ENCODE results near the gene DEFB114.

Gene DEFB114

GRCh38 chr6:49937017-49937416 is 26.9 kb downstream of the DEFB114 start:
- DNase-seq (ENCODE audit: low read depth, low spot score) = no peak

- no peak for DNase-seq (ENCODE audit: low read depth, low spot score)
Measured at GRCh38 chr6:49935387-49935786, 28.6 kb downstream of the DEFB114 start.

DNA sequence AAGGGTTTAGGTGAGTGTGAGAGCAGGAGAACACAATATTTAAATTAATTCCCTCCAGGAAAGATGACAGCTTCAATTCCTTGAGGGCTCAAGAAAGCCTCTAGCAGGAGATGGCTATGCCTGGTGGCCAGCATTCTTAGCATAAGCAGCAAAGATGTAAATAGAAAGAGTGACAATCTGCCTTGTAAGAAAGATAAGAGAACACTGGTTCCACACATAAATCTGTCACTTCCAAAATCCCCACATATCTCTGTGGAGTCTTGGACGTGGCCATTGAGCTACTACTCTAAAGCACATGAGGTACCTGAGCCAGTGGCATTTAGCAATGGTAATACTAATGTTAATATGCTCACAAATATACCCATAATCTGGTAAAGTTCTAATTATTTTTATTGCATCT is 29.2 kb downstream of the DEFB114 start:
- no peak for DNase-seq (ENCODE audit: low read depth, low spot score)

DNA sequence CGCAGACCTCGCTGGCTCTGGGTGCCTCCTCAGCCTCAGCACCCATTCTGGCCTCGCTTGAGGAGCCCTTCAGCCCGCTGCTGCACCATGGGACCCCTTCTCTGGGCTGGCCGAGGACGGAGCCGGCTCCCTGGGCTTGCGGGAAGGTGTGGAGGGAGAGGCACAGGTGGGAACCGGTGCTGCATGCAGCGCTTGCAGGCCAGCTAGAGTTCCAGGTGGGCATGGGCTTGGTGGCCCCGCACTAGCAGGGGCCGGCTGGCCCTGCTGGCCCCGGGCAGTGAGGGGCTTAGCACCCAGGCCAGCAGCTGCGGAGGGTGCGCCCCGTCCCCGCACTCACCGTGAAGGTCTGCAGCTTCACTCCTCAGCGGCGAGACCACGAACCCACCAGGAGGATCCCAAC is 30.4 kb downstream of the DEFB114 start:
- no peak for DNase-seq (ENCODE audit: low read depth, low spot score)

DNA sequence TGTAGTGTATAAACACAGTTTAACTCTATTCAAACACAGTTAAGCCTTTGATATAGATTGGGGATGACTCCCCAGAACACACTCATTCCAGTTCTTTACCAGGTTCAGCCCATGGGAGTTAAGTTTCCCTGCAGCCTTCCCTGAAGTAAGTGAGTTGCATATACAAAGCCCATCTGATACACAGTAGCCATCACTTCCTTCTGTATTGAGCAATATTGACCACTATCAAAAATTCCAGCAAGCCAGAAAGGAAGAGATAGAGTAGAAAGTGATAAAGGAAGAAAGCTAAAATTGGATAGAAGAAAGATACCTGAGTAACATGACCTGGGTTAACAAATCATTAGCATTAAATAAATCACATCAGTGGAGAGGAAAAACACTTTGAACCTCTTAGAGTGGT is 34.6 kb downstream of the DEFB114 start:
- DNase-seq (ENCODE audit: low read depth, low spot score) = no peak

- peak; percentile 55 for DNase-seq (ENCODE audit: low read depth, low spot score)
Measured at GRCh38 chr6:49923826-49924225, 40.1 kb downstream of the DEFB114 start.

- no peak for DNase-seq (ENCODE audit: low read depth, low spot score)
Measured at GRCh38 chr6:49919935-49920644, 43.9 kb downstream of the DEFB114 start.

DNA sequence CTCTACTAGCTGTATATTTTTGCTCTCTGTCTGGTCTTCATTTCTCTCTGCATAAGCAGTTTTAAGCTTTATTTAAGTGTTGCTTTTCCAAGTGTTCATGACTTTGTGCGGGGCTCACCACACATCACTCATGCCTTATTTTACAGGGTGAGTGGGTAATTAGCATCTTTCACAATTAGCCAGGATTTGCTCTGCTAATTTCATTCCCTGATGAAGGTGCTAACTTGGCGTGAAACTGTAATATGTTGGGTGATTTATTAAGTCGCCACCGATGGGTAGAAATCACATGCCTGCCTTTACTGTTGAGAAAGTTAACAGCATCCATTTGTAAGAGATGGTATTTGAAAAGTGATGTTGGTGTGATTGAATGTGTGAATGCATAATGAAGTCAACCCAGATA is 44.7 kb downstream of the DEFB114 start:
- no peak for DNase-seq (ENCODE audit: low read depth, low spot score)

- peak; percentile 44 for DNase-seq (ENCODE audit: low read depth, low spot score)
Measured at GRCh38 chr6:49918787-49919186, 45.2 kb downstream of the DEFB114 start.

- DNase-seq (ENCODE audit: low read depth, low spot score) = peak; percentile 45
Measured at GRCh38 chr6:49915035-49915434, 48.9 kb downstream of the DEFB114 start.

GRCh38 chr6:49913636-49914375 is 50.2 kb downstream of the DEFB114 start:
- no peak for DNase-seq (ENCODE audit: low read depth, low spot score)

GRCh38 chr6:49912196-49912595 is 51.8 kb downstream of the DEFB114 start:
- DNase-seq (ENCODE audit: low read depth, low spot score) = no peak

- peak; percentile 11 for DNase-seq (ENCODE audit: low read depth, low spot score)
Measured at GRCh38 chr6:49911252-49911651, 52.7 kb downstream of the DEFB114 start.
